ENCODE results near the gene PPFIA2.

DNA sequence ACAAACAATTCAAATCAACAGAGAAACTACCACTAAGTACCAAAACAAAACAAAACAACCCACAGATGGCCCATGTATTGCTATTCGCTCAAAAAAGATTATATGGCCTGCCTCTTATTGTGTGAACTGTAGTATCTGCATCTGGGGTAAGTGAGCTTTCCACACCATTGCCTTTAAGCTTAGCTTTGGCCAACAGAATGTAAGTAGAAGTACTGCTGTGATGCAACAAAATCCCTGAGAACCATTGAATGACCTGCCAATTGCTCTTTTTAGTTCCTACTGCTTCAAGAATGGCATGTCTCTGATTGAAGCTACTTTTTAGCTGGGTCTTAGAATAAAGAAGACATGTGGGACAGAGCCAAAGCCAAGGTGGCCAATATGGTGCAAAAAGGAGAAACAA, 32.5 kb downstream of the PPFIA2 start:
- TF ChIP-seq, protein P1, sequence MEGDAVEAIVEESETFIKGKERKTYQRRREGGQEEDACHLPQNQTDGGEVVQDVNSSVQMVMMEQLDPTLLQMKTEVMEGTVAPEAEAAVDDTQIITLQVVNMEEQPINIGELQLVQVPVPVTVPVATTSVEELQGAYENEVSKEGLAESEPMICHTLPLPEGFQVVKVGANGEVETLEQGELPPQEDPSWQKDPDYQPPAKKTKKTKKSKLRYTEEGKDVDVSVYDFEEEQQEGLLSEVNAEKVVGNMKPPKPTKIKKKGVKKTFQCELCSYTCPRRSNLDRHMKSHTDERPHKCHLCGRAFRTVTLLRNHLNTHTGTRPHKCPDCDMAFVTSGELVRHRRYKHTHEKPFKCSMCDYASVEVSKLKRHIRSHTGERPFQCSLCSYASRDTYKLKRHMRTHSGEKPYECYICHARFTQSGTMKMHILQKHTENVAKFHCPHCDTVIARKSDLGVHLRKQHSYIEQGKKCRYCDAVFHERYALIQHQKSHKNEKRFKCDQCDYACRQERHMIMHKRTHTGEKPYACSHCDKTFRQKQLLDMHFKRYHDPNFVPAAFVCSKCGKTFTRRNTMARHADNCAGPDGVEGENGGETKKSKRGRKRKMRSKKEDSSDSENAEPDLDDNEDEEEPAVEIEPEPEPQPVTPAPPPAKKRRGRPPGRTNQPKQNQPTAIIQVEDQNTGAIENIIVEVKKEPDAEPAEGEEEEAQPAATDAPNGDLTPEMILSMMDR (IDR thresholded peaks at IDR 0.05), result no peak
- TF ChIP-seq POLR2A (IDR thresholded peaks at IDR 0.05), result no peak

Measured in suprapubic skin (tissue), 3 donors.